Measurements from ENCODE around the gene SHTN1. TPM values are rescaled to one million over a fixed set of nuclear protein-coding genes. Genes with fewer than 3 reads are reported as not detected.

Gene SHTN1
- total RNA-seq, 2 experiments from 2014 or later = not detected

DNA sequence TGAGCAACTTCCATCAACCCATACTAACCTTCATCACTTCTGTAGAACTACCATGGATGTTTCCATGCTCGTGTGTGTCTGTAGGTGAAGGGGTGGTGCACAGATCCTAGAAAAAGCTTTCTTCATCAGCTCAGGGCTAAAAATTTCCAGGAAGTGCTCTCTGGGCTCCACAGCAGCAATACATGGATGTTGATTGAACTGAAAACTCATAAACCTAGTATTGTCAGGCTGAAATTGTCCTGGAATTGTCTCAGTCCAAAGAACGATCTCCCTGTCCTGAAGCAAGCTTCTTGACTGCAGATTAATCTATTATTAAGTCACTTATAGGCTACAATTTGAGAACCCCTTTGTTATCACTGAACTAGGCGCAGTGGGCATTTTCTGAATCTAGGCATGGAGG lies 115.9 kb downstream of the SHTN1 start:
- peaks cover 19% of the 10 kb centered on the region for H3K27me3 Mint-ChIP-seq
- CTCF ChIA-PET = no interaction called here
- ATAC-seq = no peak

DNA sequence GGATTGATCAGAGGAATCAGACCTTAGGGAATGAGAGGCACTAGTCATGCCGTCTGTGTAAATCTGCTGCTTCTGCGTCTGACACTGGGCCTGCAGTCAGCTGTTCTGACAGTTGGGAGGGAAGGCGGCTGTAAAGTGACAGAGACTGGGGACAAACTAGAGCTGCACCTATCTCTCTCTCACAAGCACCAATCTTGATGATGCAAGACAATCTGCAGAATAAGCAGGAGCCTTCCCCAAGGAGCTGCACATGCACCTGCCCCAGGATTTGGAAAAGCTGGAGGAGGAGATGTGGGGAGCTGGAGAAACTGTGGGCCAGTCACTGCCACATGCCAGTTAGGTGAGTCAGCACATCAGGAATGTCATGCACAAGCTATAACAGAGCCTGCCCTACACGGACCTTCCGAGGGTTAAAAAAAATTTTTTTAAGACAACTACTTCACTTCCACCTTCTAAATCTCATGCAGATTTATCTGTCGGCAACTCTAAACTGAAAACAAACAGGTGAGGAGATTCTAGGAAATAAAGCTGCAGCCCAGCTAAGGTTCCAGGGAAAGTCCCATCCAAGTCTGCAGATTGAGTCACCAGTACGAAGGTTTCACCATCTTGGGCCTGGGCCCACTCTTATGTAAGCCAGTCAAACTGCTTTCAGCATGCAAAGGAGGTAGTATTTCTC lies 116.5 kb downstream of the SHTN1 start:
- Mint-ChIP-seq H3K27me3 (peaks cover 15% of the 10 kb centered on the region), H3K36me3 (no peaks in the 10 kb centered on the region), H3K4me3 (no peak overlapping the region), H3K4me1 (no peaks in the 10 kb centered on the region), H3K27ac (no peak overlapping the region), H3K9me3 (ENCODE audit: low read depth) (no peaks in the 10 kb centered on the region)
- ATAC-seq (no peak), DNase-seq (no peak)
- CTCF ChIA-PET = no interaction called here

More for the DNA sequence above, 115.9 kb downstream of the SHTN1 start:
- Mint-ChIP-seq H3K4me3 (no peak overlapping the region), H3K27ac (no peak overlapping the region), H3K4me1 (no peaks in the 10 kb centered on the region), H3K9me3 (ENCODE audit: low read depth) (no peaks in the 10 kb centered on the region), H3K36me3 (no peaks in the 10 kb centered on the region)
- DNase-seq = no peak

GRCh38 chr10:116886772-116887171 lies 118.2 kb downstream of the SHTN1 start:
- peaks cover 6% of the 10 kb centered on the region for H3K27me3 Mint-ChIP-seq
- no peak for ATAC-seq

GRCh38 chr10:116882639-116883038 lies 122.3 kb downstream of the SHTN1 start:
- CTCF ChIA-PET = no interaction called here
- H3K4me3 Mint-ChIP-seq = no peak overlapping the region
- ATAC-seq (no peak), DNase-seq (no peak)
- H3K4me1 Mint-ChIP-seq = no peaks in the 10 kb centered on the region
- no peak overlapping the region for H3K27ac Mint-ChIP-seq
- peaks cover 4% of the 10 kb centered on the region for H3K27me3 Mint-ChIP-seq
- H3K36me3 Mint-ChIP-seq = no peaks in the 10 kb centered on the region
- H3K9me3 Mint-ChIP-seq (ENCODE audit: low read depth) = no peaks in the 10 kb centered on the region

More at GRCh38 chr10:116886772-116887171, 118.2 kb downstream of the SHTN1 start:
- Mint-ChIP-seq H3K27ac (no peak overlapping the region), H3K9me3 (ENCODE audit: low read depth) (no peaks in the 10 kb centered on the region), H3K4me1 (no peaks in the 10 kb centered on the region), H3K36me3 (no peaks in the 10 kb centered on the region), H3K4me3 (no peak overlapping the region)
- CTCF ChIA-PET = no interaction called here
- no peak for DNase-seq

DNA sequence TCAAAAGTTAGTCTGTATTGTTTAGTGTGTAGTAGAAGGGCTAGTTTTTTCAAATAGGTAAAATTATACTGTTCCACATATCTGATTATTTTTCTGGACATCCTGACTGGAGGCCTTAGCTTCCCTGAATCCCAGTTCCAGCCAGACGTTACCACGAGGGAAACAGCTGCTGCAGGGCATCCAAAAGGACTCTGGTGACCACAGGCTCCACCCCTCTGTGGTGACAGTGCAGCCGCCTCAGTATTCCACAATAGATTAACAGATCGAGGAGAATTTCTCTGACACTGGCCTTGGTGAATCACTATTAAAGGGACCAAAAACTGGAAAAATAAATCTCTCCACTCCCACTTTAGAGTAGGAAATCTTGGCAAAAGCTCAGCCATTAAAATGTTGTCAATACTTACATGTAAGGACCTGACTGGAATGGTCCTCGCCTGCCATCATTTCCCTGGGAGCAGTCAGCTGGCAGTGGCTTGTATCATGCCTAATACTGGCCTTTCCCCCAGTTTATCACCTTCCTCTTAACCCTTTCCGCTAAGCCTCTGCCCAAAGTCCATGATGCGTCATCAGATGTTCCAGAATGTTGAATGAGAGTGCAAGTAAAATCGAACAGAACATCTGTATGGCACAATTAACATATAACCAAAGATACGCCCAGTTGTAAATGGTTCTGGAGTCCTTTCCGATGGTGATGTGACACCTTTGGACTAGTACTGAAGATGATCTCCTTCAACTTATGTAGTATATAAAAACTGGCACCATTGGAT lies 124.1 kb downstream of the SHTN1 start:
- CTCF ChIA-PET = no interaction called here
- DNase-seq (no peak), ATAC-seq (no peak)
- peaks cover 4% of the 10 kb centered on the region for H3K27me3 Mint-ChIP-seq
- no peaks in the 10 kb centered on the region for H3K4me1 Mint-ChIP-seq
- H3K9me3 Mint-ChIP-seq (ENCODE audit: low read depth) = no peaks in the 10 kb centered on the region
- no peaks in the 10 kb centered on the region for H3K36me3 Mint-ChIP-seq
- H3K4me3 Mint-ChIP-seq = no peak overlapping the region
- H3K27ac Mint-ChIP-seq = no peak overlapping the region

- Mint-ChIP-seq H3K36me3 (no peaks in the 10 kb centered on the region), H3K4me3 (no peak overlapping the region), H3K4me1 (no peaks in the 10 kb centered on the region), H3K27me3 (peaks cover 4% of the 10 kb centered on the region), H3K9me3 (ENCODE audit: low read depth) (no peaks in the 10 kb centered on the region), H3K27ac (no peak overlapping the region)
- ATAC-seq (no peak), DNase-seq (no peak)
- CTCF ChIA-PET = no interaction called here
Observed at GRCh38 chr10:116879817-116880216, 125.2 kb downstream of the SHTN1 start.

DNA sequence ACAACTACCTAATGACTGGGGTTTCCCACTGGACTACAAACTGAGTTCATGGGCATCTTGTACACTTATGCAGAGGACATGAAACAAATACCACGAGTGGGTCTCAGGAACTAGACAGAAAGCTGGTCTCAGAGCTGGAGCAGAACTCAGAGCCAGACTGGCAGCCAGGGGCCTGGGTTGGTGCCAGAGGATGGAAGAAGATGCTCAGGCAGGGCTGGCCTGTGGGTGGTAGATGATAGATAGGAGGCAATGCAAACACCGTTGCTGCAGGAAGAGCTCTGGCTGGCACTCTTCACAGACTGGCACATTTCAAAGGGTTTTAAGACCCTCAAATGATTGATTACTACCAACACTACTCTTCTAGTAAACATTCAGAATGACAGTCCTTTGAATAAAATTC lies 126.9 kb downstream of the SHTN1 start:
- peaks cover 4% of the 10 kb centered on the region for H3K27me3 Mint-ChIP-seq
- CTCF ChIA-PET = no interaction called here
- DNase-seq = no peak
- ATAC-seq = no peak
- H3K27ac Mint-ChIP-seq = no peak overlapping the region
- no peak overlapping the region for H3K4me3 Mint-ChIP-seq
- H3K4me1 Mint-ChIP-seq = no peaks in the 10 kb centered on the region
- H3K36me3 Mint-ChIP-seq = no peaks in the 10 kb centered on the region
- no peaks in the 10 kb centered on the region for H3K9me3 Mint-ChIP-seq (ENCODE audit: low read depth)

GRCh38 chr10:116877391-116877790 lies 127.6 kb downstream of the SHTN1 start:
- Mint-ChIP-seq H3K36me3 (no peaks in the 10 kb centered on the region), H3K27ac (no peak overlapping the region), H3K9me3 (ENCODE audit: low read depth) (no peaks in the 10 kb centered on the region), H3K27me3 (peaks cover 4% of the 10 kb centered on the region), H3K4me3 (no peak overlapping the region), H3K4me1 (no peaks in the 10 kb centered on the region)
- ATAC-seq = no peak
- DNase-seq = no peak
- CTCF ChIA-PET = no interaction called here

- no peaks in the 10 kb centered on the region for H3K9me3 Mint-ChIP-seq (ENCODE audit: low read depth)
- CTCF ChIA-PET = no interaction called here
Observed at GRCh38 chr10:116875897-116876296, 129.1 kb downstream of the SHTN1 start.

DNA sequence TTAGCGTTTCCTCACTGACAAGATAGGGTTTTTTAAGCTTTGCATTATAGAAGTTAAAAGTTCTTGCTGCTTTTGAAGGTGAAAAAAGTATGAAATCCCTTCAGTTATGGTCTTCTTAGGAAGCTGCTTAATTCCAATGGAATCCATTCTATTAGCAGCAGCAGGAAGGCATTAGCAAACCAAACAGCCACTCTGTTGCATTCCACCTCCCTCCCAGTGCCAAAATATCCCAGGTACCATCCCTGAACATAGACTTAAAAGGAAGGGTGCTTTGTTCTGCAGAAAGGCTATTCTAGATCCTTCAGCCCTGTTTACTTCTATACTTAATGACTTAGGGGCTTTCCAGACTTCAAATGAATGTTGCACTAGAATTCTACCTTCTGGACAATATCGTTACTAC lies 131.9 kb downstream of the SHTN1 start:
- no peaks in the 10 kb centered on the region for H3K9me3 Mint-ChIP-seq (ENCODE audit: low read depth)
- H3K36me3 Mint-ChIP-seq = no peaks in the 10 kb centered on the region
- CTCF ChIA-PET = no interaction called here
- H3K27ac Mint-ChIP-seq = no peak overlapping the region
- no peaks in the 10 kb centered on the region for H3K27me3 Mint-ChIP-seq
- H3K4me1 Mint-ChIP-seq = no peaks in the 10 kb centered on the region
- DNase-seq (no peak), ATAC-seq (no peak)
- H3K4me3 Mint-ChIP-seq = no peak overlapping the region

More at GRCh38 chr10:116875897-116876296, 129.1 kb downstream of the SHTN1 start:
- H3K36me3 Mint-ChIP-seq = no peaks in the 10 kb centered on the region
- H3K27me3 Mint-ChIP-seq = no peaks in the 10 kb centered on the region
- DNase-seq (no peak), ATAC-seq (no peak)
- H3K4me3 Mint-ChIP-seq = no peak overlapping the region
- H3K4me1 Mint-ChIP-seq = no peaks in the 10 kb centered on the region
- no peak overlapping the region for H3K27ac Mint-ChIP-seq

DNA sequence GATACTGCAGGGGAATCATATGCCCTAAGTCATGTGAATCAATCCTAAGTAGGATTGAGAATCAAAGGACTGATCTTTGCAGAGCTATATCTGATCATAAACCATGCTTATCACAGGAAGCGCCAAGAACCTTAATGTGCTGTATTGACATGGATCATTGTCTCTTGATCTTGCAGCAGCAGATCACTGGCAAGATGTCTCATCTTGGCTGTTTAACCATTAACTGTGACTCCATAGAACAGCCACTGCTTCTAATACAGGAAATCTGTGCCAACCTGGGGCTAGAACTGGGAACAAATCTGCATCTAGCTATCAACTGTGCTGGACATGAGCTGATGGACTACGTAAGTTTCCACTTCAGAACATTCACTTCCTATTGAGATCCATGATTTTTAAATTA lies 134.0 kb downstream of the SHTN1 start:
- ATAC-seq (no peak), DNase-seq (no peak)
- Mint-ChIP-seq H3K27ac (no peak overlapping the region), H3K4me3 (no peak overlapping the region), H3K36me3 (no peaks in the 10 kb centered on the region), H3K9me3 (ENCODE audit: low read depth) (no peaks in the 10 kb centered on the region), H3K27me3 (no peaks in the 10 kb centered on the region), H3K4me1 (no peaks in the 10 kb centered on the region)
- CTCF ChIA-PET = no interaction called here

DNA sequence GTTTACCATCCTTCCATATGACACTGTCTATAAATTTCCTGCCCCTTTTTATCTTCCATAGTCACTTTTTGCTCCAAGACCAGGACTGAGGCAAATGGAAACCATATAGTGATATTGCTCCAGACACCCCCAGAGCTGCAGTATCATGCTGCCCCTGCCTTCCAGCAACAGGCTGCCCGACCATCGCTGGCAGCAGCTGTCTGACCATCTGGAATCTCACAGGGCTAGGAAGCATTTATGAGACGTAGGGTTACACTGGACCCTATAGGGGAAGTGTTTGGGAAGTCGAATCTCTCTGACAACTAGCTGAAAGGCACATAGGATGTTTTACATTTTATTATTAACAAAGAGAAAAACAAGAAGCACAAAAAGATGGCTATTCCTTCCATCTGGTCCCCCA lies 136.3 kb downstream of the SHTN1 start:
- no peak overlapping the region for H3K4me3 Mint-ChIP-seq
- ATAC-seq (no peak), DNase-seq (no peak)
- CTCF ChIA-PET = no interaction called here
- no peaks in the 10 kb centered on the region for H3K27me3 Mint-ChIP-seq
- H3K4me1 Mint-ChIP-seq = no peaks in the 10 kb centered on the region
- no peaks in the 10 kb centered on the region for H3K9me3 Mint-ChIP-seq (ENCODE audit: low read depth)
- no peak overlapping the region for H3K27ac Mint-ChIP-seq
- H3K36me3 Mint-ChIP-seq = no peaks in the 10 kb centered on the region

DNA sequence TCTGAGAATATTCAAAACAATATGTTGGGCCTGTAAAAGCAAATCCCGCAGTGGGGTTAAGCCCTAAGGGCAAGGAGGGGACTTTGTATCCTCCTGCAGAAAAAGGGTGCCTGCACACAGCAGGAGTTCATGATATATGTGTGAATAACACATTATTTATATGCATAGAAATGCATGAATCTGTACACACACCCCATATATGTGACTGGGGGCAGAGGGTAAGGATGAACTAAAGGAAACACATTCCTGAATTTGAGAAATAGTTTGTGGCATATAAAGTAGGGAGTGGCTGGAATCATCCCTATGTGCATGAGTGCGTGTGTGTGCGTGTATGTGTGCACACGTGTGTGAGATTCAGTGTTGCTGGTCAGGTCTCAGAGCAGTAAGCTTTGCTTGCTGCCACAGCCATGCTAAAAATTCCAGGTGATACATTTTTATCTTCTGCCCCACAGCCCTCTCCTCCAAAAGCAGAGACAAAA lies 136.8 kb downstream of the SHTN1 start:
- H3K27me3 Mint-ChIP-seq = no peaks in the 10 kb centered on the region
- no peak overlapping the region for H3K27ac Mint-ChIP-seq
- CTCF ChIA-PET = no interaction called here
- no peaks in the 10 kb centered on the region for H3K36me3 Mint-ChIP-seq
- no peak for DNase-seq
- no peak for ATAC-seq
- no peaks in the 10 kb centered on the region for H3K4me1 Mint-ChIP-seq
- no peaks in the 10 kb centered on the region for H3K9me3 Mint-ChIP-seq (ENCODE audit: low read depth)
- no peak overlapping the region for H3K4me3 Mint-ChIP-seq

GRCh38 chr10:116866987-116867595 lies 137.9 kb downstream of the SHTN1 start:
- Mint-ChIP-seq H3K9me3 (ENCODE audit: low read depth) (no peaks in the 10 kb centered on the region), H3K27me3 (no peaks in the 10 kb centered on the region), H3K36me3 (no peaks in the 10 kb centered on the region), H3K27ac (no peak overlapping the region), H3K4me1 (no peaks in the 10 kb centered on the region), H3K4me3 (no peak overlapping the region)
- DNase-seq (no peak), ATAC-seq (no peak)
- CTCF ChIA-PET = no interaction called here
